Measurements from ENCODE around the gene MX1. TPM values are rescaled to one million over a fixed set of nuclear protein-coding genes. Genes with fewer than 3 reads are reported as not detected.

Gene MX1
- total RNA-seq, 3 donors from 2014 or later (not counting 1 experiment from before 2014, with no cell fraction given) = 22.7 to 67.0 (median 60.6) TPM

GRCh38 chr21:41427556-41427955 lies 1.5 kb downstream of the MX1 start:
- H3K9me3 ChIP-seq (ENCODE audit: control insufficient read depth, insufficient read depth, low read length) = no peaks in the 10 kb centered on the region
- H3K4me3 Mint-ChIP-seq = peak overlapping the region; percentile 97
- ATAC-seq (no peak), DNase-seq (no peak)
- no peaks in the 10 kb centered on the region for H3K36me3 Mint-ChIP-seq
- H3K4me3 ChIP-seq (ENCODE audit: low read length) = no peak overlapping the region
- 95% methylated on average over 7 of the region's 8 CpGs for WGBS (ENCODE audit: insufficient coverage)
- no peak overlapping the region for H3K27ac ChIP-seq (ENCODE audit: low read length)
- H3K27me3 Mint-ChIP-seq (ENCODE audit: low read depth in 2 of 2) = no peaks in the 10 kb centered on the region
- intact Hi-C loops (cut with micrococcal nuclease) = no loop called here
- TF ChIP-seq, protein P1, sequence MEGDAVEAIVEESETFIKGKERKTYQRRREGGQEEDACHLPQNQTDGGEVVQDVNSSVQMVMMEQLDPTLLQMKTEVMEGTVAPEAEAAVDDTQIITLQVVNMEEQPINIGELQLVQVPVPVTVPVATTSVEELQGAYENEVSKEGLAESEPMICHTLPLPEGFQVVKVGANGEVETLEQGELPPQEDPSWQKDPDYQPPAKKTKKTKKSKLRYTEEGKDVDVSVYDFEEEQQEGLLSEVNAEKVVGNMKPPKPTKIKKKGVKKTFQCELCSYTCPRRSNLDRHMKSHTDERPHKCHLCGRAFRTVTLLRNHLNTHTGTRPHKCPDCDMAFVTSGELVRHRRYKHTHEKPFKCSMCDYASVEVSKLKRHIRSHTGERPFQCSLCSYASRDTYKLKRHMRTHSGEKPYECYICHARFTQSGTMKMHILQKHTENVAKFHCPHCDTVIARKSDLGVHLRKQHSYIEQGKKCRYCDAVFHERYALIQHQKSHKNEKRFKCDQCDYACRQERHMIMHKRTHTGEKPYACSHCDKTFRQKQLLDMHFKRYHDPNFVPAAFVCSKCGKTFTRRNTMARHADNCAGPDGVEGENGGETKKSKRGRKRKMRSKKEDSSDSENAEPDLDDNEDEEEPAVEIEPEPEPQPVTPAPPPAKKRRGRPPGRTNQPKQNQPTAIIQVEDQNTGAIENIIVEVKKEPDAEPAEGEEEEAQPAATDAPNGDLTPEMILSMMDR (IDR thresholded peaks at IDR 0.05) = no peak
- peak overlapping the region; percentile 34 to 96 for H3K27ac Mint-ChIP-seq
- peaks cover 13% of the 10 kb centered on the region for H3K4me1 ChIP-seq (ENCODE audit: control insufficient read depth, insufficient read depth, low read length)
- H3K4me1 Mint-ChIP-seq = peaks cover 12 to 22% of the 10 kb centered on the region in 2 donors
- peaks cover 10% of the 10 kb centered on the region for H3K36me3 ChIP-seq (ENCODE audit: control insufficient read depth, insufficient read depth, low read length)
- H3K9me3 Mint-ChIP-seq = no peaks in the 10 kb centered on the region
- H3K27me3 ChIP-seq (ENCODE audit: control insufficient read depth, insufficient read depth, low read length) = no peaks in the 10 kb centered on the region

GRCh38 chr21:41428311-41428710 lies 2.3 kb downstream of the MX1 start:
- DNase-seq = no peak
- TF ChIP-seq, protein P1 (IDR thresholded peaks at IDR 0.05) = no peak
- H3K4me1 Mint-ChIP-seq = peaks cover 12 to 22% of the 10 kb centered on the region in 2 donors
- intact Hi-C loops (cut with micrococcal nuclease) = no loop called here
- no peaks in the 10 kb centered on the region for H3K36me3 Mint-ChIP-seq
- H3K9me3 ChIP-seq (ENCODE audit: control insufficient read depth, insufficient read depth, low read length) = no peaks in the 10 kb centered on the region
- no peak overlapping the region for H3K4me3 ChIP-seq (ENCODE audit: low read length)
- WGBS (ENCODE audit: insufficient coverage) = 96% methylated on average over 8 of the region's 8 CpGs
- no peaks in the 10 kb centered on the region for H3K9me3 Mint-ChIP-seq
- no peaks in the 10 kb centered on the region for H3K27me3 ChIP-seq (ENCODE audit: control insufficient read depth, insufficient read depth, low read length)
- H3K4me1 ChIP-seq (ENCODE audit: control insufficient read depth, insufficient read depth, low read length) = peaks cover 13% of the 10 kb centered on the region
- peaks cover 17% of the 10 kb centered on the region for H3K36me3 ChIP-seq (ENCODE audit: control insufficient read depth, insufficient read depth, low read length)
- no peaks in the 10 kb centered on the region for H3K27me3 Mint-ChIP-seq (ENCODE audit: low read depth in 2 of 2)
- ATAC-seq = no peak
- peak overlapping the region; percentile 97 for H3K4me3 Mint-ChIP-seq
- peak overlapping the region; percentile 34 to 96 for H3K27ac Mint-ChIP-seq
- no peak overlapping the region for H3K27ac ChIP-seq (ENCODE audit: low read length)

GRCh38 chr21:41428847-41429246 lies 2.8 kb downstream of the MX1 start:
- DNase-seq (no peak), ATAC-seq (no peak)
- no peaks in the 10 kb centered on the region for H3K27me3 ChIP-seq (ENCODE audit: control insufficient read depth, insufficient read depth, low read length)
- H3K36me3 ChIP-seq (ENCODE audit: control insufficient read depth, insufficient read depth, low read length) = peaks cover 21% of the 10 kb centered on the region
- H3K27ac ChIP-seq (ENCODE audit: low read length) = no peak overlapping the region
- intact Hi-C loops (cut with micrococcal nuclease) = no loop called here
- 98% methylated on average over 6 of the region's 6 CpGs for WGBS (ENCODE audit: insufficient coverage)
- Mint-ChIP-seq H3K27me3 (ENCODE audit: low read depth in 2 of 2) (no peaks in the 10 kb centered on the region), H3K36me3 (no peaks in the 10 kb centered on the region), H3K9me3 (no peaks in the 10 kb centered on the region), H3K27ac (no peak overlapping the region), H3K4me3 (no peak overlapping the region), H3K4me1 (peaks cover 12 to 17% of the 10 kb centered on the region in 2 donors)
- H3K4me1 ChIP-seq (ENCODE audit: control insufficient read depth, insufficient read depth, low read length) = peaks cover 13% of the 10 kb centered on the region
- H3K9me3 ChIP-seq (ENCODE audit: control insufficient read depth, insufficient read depth, low read length) = no peaks in the 10 kb centered on the region
- TF ChIP-seq, protein P1 (IDR thresholded peaks at IDR 0.05) = no peak
- no peak overlapping the region for H3K4me3 ChIP-seq (ENCODE audit: low read length)

- Histone ChIP-seq H3K4me3 (ENCODE audit: low read length) (no peak overlapping the region), H3K36me3 (ENCODE audit: control insufficient read depth, insufficient read depth, low read length) (peaks cover 24% of the 10 kb centered on the region), H3K27ac (ENCODE audit: low read length) (no peak overlapping the region), H3K9me3 (ENCODE audit: control insufficient read depth, insufficient read depth, low read length) (no peaks in the 10 kb centered on the region), H3K4me1 (ENCODE audit: control insufficient read depth, insufficient read depth, low read length) (peaks cover 13% of the 10 kb centered on the region), H3K27me3 (ENCODE audit: control insufficient read depth, insufficient read depth, low read length) (no peaks in the 10 kb centered on the region)
- Mint-ChIP-seq H3K4me3 (no peak overlapping the region), H3K36me3 (peaks cover 3% of the 10 kb centered on the region), H3K4me1 (peaks cover 12 to 15% of the 10 kb centered on the region in 2 donors), H3K27ac (no peak overlapping the region), H3K9me3 (no peaks in the 10 kb centered on the region), H3K27me3 (ENCODE audit: low read depth in 2 of 2) (no peaks in the 10 kb centered on the region)
- no peak for DNase-seq
- TF ChIP-seq, protein P1 (IDR thresholded peaks at IDR 0.05) = no peak
- intact Hi-C loops (cut with micrococcal nuclease) = no loop called here
- 98% methylated on average over 3 of the region's 3 CpGs for WGBS (ENCODE audit: insufficient coverage)
- ATAC-seq = no peak
These were observed 3.3 kb downstream of the MX1 start for GRCh38 chr21:41429305-41429704.

Measured in natural killer cell (primary cell).